Loucy (cell line): Measurements from ENCODE around the gene MAGOHB.

ENCODE experiments used
- H2AFZ ChIP-seq: fragments of 200-600 bp; sonication (generic); 2 replicates; pipeline ENCODE4 v1.6.0; 2016; ENCODE audit warnings: antibody characterized with exemption, mild to moderate bottlenecking, low read length, moderate library complexity
- H3F3A ChIP-seq: fragments of 200-600 bp; 2 replicates; pipeline ENCODE4 v1.6.0; 2016; ENCODE audit warnings: antibody characterized with exemption, low read depth, mild to moderate bottlenecking
- H3K27me3 ChIP-seq: fragments of 200-600 bp; sonication (generic); 2 replicates; pipeline ENCODE4 v1.6.1; 2014; ENCODE audit warnings: low read length, mild to moderate bottlenecking; ENCODE audit not compliant: insufficient read depth, poor library complexity, severe bottlenecking
- H3K36me3 ChIP-seq: fragments of 200-600 bp; sonication (generic); 2 replicates; pipeline ENCODE4 v1.6.1; 2016; ENCODE audit warnings: low read length; ENCODE audit not compliant: insufficient read depth
- H3K4me1 ChIP-seq: fragments of 200-600 bp; sonication (generic); 2 replicates; pipeline ENCODE4 v1.5.1; 2014; ENCODE audit warnings: low read length, mild to moderate bottlenecking; ENCODE audit not compliant: insufficient read depth, poor library complexity, severe bottlenecking
- H3K4me2 ChIP-seq: fragments of 200-600 bp; sonication (generic); 2 replicates; pipeline ENCODE4 v1.6.0; 2014; ENCODE audit warnings: antibody characterized with exemption, low read length, low read depth, mild to moderate bottlenecking; ENCODE audit not compliant: poor library complexity, severe bottlenecking
- H3K4me3 ChIP-seq: fragments of 200-600 bp; sonication (generic); 2 replicates; pipeline ENCODE4 v1.5.1; 2014; ENCODE audit warnings: low read length, mild to moderate bottlenecking, mixed read lengths; ENCODE audit not compliant: poor library complexity, severe bottlenecking
- H3K79me2 ChIP-seq: fragments of 200-600 bp; sonication (generic); 2 replicates; pipeline ENCODE4 v1.6.1; 2014; ENCODE audit warnings: low read length; ENCODE audit not compliant: insufficient read depth
- H3K9ac ChIP-seq: fragments of 200-600 bp; sonication (generic); 2 replicates; pipeline ENCODE4 v1.6.0; 2014; ENCODE audit warnings: mild to moderate bottlenecking, low read depth, low read length, moderate library complexity; ENCODE audit not compliant: poor library complexity, severe bottlenecking
- H3K9me2 ChIP-seq: fragments of 200-600 bp; sonication (generic); replicated peaks from 2 replicates; pipeline ENCODE4 v1.6.1; 2016; ENCODE audit warnings: low read depth, low read length, mixed read lengths
- H3K9me3 ChIP-seq: fragments of 200-600 bp; sonication (generic); 2 replicates; pipeline ENCODE4 v1.6.1; 2014; ENCODE audit warnings: mild to moderate bottlenecking, antibody characterized with exemption, low read length, low read depth; ENCODE audit not compliant: insufficient read depth
- H4K20me1 ChIP-seq: fragments of 200-600 bp; sonication (generic); 2 replicates; pipeline ENCODE4 v1.6.0; 2014; ENCODE audit warnings: antibody characterized with exemption, low read length, mild to moderate bottlenecking; ENCODE audit not compliant: insufficient read depth, poor library complexity, severe bottlenecking
- EZH2phosphoT487 ChIP-seq: fragments of 200-600 bp; IDR thresholded peaks from 2 replicates; pipeline ENCODE4 v1.6.1; 2018; ENCODE audit warnings: antibody characterized with exemption, mild to moderate bottlenecking, moderate library complexity, borderline replicate concordance
- TF ChIP-seq, protein P1 (sequence below): fragments of 200-600 bp; sonication (generic); conservative IDR thresholded peaks from 2 replicates; pipeline ENCODE4 v1.5.1; 2014; ENCODE audit warnings: mild to moderate bottlenecking, antibody characterized with exemption, low read length

The MAGOHB gene

DNA sequence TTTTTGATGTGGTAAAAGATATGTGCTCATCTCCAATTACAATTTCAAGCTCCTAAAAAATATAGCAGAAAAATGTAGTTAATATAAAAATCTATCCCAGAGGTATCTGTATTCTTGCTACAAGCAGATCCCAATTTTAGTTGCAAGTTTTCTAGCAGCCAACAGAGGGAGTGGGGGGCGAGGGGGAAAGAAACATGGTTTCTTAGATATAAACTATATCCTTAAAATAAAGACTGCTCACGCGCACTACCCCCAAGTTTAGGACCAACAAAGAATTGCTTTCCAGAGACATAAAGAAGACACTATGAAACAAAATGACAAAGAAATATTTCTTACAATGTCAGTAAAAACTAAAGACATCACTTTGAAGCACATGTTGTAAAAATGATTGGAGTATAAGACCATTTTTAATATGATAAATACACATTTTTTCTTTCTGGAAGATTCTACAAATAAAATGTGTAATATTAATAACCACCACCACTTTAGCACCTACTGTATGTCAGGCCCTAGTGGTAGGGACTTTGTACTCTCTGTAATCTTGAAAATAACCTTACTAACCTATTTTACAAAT is 5.4 kb downstream of the MAGOHB start:
- peaks cover 8% of the 10 kb centered on the region for H3K4me1 ChIP-seq
- no peaks in the 10 kb centered on the region for H3K27me3 ChIP-seq
- H3K4me3 ChIP-seq, result no peak overlapping the region
- no peak for TF ChIP-seq EZH2phosphoT487
- TF ChIP-seq, protein P1, sequence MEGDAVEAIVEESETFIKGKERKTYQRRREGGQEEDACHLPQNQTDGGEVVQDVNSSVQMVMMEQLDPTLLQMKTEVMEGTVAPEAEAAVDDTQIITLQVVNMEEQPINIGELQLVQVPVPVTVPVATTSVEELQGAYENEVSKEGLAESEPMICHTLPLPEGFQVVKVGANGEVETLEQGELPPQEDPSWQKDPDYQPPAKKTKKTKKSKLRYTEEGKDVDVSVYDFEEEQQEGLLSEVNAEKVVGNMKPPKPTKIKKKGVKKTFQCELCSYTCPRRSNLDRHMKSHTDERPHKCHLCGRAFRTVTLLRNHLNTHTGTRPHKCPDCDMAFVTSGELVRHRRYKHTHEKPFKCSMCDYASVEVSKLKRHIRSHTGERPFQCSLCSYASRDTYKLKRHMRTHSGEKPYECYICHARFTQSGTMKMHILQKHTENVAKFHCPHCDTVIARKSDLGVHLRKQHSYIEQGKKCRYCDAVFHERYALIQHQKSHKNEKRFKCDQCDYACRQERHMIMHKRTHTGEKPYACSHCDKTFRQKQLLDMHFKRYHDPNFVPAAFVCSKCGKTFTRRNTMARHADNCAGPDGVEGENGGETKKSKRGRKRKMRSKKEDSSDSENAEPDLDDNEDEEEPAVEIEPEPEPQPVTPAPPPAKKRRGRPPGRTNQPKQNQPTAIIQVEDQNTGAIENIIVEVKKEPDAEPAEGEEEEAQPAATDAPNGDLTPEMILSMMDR, result peak; percentile 49
- H3K79me2 ChIP-seq, result peaks cover 47% of the 10 kb centered on the region
- H3K9me2 ChIP-seq, result no peaks in the 10 kb centered on the region
- H3F3A ChIP-seq, result no peaks in the 10 kb centered on the region
- H3K9me3 ChIP-seq, result no peaks in the 10 kb centered on the region
- peak overlapping the region; percentile 50 for H3K4me2 ChIP-seq
- H3K36me3 ChIP-seq, result 0 out of 2 replicates have a peak, but pooled peaks cover 6% of the 10 kb centered on the region
- peaks cover 4% of the 10 kb centered on the region for H4K20me1 ChIP-seq
- H2AFZ ChIP-seq, result no peak overlapping the region
- H3K9ac ChIP-seq, result no peak overlapping the region

DNA sequence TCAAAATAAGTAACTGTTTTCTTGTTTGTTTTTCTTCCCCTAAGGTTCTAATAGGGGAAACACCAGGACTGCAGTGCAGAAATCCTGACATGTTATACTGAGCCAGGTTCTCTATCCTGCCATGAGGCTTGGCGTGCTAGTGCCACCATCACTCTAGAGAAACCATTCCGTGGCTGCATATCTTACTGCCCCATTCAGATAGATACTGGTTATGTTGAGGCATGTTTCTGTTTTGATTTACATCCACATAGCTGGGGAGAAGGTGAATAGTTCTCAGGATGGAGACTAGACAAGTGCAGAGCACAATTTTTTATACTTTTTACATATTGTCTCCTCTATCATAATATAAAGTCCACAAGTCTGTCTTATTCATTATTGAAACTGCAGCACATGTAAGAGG is 11.5 kb downstream of the MAGOHB start:
- peaks cover 18% of the 10 kb centered on the region for H3K4me1 ChIP-seq
- H2AFZ ChIP-seq, result no peak overlapping the region
- no peaks in the 10 kb centered on the region for H3K9me2 ChIP-seq
- H3K4me2 ChIP-seq, result peak overlapping the region; percentile 58
- H4K20me1 ChIP-seq, result no peaks in the 10 kb centered on the region
- H3K36me3 ChIP-seq, result no peaks in the 10 kb centered on the region
- H3K79me2 ChIP-seq, result no peaks in the 10 kb centered on the region
- TF ChIP-seq, protein P1, result no peak
- no peak for TF ChIP-seq EZH2phosphoT487
- no peaks in the 10 kb centered on the region for H3K27me3 ChIP-seq
- H3F3A ChIP-seq, result no peaks in the 10 kb centered on the region
- no peak overlapping the region for H3K4me3 ChIP-seq
- peak overlapping the region; percentile 50 for H3K9ac ChIP-seq
- H3K9me3 ChIP-seq, result no peaks in the 10 kb centered on the region

DNA sequence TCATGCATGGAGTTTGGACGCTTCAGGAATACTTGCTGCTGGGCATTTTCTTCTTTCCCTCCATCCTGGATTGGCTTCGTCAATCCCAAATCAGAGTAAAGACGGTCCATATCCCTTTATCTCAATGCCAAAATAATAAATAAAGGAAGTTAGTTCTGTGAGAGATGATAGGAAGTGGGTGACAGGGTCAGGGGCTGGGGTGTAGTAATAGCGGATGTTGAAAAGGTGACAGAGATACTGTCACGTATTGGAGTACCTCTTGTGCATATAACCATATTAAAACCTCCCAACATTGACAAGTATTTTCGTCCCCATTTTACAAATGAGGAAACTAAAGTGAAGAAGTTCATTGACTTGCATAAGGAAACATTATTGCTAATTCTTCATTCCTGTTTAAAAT is 12.4 kb downstream of the MAGOHB start:
- Histone ChIP-seq H2AFZ (no peak overlapping the region), H3K9me3 (no peaks in the 10 kb centered on the region), H3K79me2 (no peaks in the 10 kb centered on the region), H3K9me2 (no peaks in the 10 kb centered on the region), H3K36me3 (no peaks in the 10 kb centered on the region), H4K20me1 (no peaks in the 10 kb centered on the region), H3K4me2 (no peak overlapping the region), H3K4me1 (peaks cover 18% of the 10 kb centered on the region), H3K9ac (no peak overlapping the region), H3K27me3 (no peaks in the 10 kb centered on the region), H3F3A (no peaks in the 10 kb centered on the region), H3K4me3 (no peak overlapping the region)
- TF ChIP-seq EZH2phosphoT487, result no peak
- TF ChIP-seq, protein P1, result no peak
